GM12873 (cell line): Measurements from ENCODE around the gene TXNRD1.

ENCODE experiments used
- CTCF ChIP-seq: IDR thresholded peaks from 2 replicates; pipeline ENCODE4 v1.5.1; 2012; ENCODE audit warnings: low read depth, mild to moderate bottlenecking, moderate library complexity, low read length, control low read depth; ENCODE audit not compliant: insufficient read depth; ENCODE audit errors: missing control alignments

TXNRD1 gene

DNA sequence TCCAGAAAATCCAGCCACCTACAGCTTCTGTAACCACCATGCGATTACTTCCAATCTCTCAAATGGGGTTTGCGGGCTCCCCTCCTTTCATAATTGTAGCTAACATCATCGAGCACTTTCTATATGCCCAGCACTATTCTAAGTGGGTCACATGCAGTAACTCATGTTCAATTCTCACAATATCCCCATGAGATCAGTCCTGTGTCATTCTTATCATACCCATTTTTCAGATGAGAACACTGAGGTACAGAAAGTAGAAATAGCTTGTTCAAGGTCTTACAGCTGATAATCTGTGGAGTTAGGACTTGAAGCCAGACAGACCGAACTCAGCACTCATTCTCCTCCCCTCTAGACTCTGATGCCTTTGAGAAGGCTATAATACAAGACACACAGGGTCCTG, 162.8 kb downstream of the TXNRD1 start:
- TF ChIP-seq CTCF, result no peak

DNA sequence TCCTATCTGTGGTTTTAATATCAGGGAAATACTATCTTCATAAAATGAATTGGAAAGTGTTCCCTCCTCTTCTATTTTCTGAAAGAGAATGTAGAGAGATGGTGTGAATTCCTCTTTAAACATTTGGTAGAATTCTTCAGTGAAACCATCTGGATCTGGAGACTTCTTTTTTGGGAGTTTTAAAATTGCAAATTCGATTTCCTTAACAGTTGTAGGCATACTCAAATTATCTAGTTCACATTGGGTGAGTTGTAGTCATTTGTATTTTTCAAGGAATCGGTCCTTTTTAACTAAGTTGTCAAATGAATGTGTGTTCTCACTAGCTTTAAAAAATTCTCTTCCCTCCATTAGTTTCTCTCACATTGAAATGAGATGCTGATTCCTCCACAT, 165.8 kb downstream of the TXNRD1 start:
- no peak for TF ChIP-seq CTCF

DNA sequence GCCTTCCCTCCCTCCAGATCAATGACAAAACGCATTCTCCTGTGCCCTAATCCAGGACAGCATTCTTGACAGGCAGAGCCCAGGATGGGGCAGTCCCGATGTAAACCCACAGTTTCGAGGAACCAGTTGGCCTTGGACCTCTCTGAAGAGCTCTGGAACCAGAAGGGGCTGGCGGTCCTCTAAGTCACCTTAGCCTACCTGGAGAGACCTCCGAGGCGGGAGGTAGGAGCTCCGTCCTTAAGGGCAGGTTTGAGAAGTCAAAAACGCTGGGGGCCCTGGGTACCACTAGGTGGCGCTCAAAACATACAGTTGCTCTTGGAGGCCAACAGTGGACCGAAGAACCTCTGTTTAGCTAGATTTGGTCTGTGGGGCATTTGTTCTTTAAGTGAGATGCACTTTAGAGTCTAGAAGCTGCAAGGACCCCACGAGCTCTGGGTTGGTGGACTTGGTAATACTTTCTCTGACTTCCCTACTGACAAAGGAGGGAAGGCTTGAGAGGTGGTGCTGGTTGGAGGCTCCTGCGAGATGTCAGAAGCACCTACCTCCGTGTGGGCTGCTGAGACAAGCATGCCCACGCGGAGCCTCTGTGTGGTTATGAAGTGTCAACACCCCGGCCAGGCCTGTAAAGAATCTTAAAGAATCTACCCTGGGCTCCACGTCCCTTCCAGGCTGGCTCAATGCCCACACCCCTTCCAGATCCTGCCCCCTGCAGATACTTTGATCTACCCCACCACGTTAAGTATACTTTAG, 166.3 kb downstream of the TXNRD1 start:
- TF ChIP-seq CTCF, result peak; percentile 97

GRCh38 chr12:104384141-104384880, 168.7 kb downstream of the TXNRD1 start:
- no peak for TF ChIP-seq CTCF

GRCh38 chr12:104385510-104385909, 169.9 kb downstream of the TXNRD1 start:
- TF ChIP-seq CTCF, result no peak

DNA sequence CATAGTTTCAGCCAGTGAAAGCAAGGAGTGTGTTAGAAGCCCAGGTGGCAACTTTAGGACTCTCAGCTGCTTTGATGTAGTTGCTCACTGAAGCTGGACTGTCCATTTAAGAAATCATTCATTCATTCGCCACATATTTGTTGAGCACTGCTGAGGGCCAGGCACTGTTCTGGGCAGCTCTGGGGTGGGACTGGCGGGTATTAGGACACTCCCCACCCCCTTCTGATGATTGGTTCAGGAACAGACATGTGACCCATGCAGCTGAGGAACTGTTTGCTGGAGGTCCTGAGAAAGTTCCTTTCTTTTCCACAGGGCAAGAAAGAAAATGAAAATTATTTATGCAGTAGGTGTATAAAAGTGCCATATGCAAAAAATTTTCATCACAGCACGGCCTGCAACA, 170.9 kb downstream of the TXNRD1 start:
- TF ChIP-seq CTCF, result no peak

DNA sequence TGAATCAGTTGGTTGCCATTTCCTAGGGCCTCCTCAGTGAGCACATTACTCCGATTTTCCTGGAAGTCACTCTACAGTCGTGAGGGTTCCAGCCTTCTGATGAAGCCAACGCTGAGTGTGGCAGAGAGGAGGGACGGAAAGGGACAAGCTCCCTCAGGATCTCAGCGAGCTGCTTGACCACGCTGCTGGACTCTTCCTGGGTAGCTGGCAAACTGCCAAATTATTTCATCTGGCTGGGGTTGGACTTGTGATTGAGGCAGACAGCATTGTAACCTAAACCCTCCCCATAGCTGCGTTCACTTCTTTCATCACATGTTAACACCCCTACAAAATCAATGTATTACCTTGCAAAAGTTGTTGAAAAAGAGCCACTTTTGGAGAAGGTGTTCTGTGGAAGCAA, 171.6 kb downstream of the TXNRD1 start:
- TF ChIP-seq CTCF, result no peak
